Right atrium auricular region (tissue), 2 donors: ENCODE results near the gene SAMD13. TPM values are rescaled to one million over a fixed set of nuclear protein-coding genes. Genes with fewer than 3 reads are reported as not detected.

Experiments
- DNase-seq: peaks from one replicate; pipeline ENCODE4 v3.0.0-alpha.2; 2019; ENCODE audit warnings: low spot score
- H3K27ac ChIP-seq, 2 donors: fragments of 200-600 bp; sonication (generic); 1 replicate in 1 of 2; 2 replicates in 1 of 2; pipeline ENCODE4 v1.5.1; 2016 to 2019
- H3K27me3 ChIP-seq, 2 donors: fragments of 200-600 bp; sonication (generic); one replicate each; pipeline versions ENCODE4 v1.5.1 to v1.6.0; 2017 to 2019
- H3K36me3 ChIP-seq: fragments of 200-600 bp; sonication (generic); one replicate; pipeline ENCODE4 v1.5.1; 2016
- H3K4me1 ChIP-seq, 2 donors: fragments of 200-600 bp; sonication (generic); one replicate each; pipeline versions ENCODE4 v1.5.1 to v1.6.0; 2017 to 2019
- H3K4me3 ChIP-seq, 2 donors: fragments of 200-600 bp; sonication (generic); 1 replicate in 1 of 2; 2 replicates in 1 of 2; pipeline ENCODE4 v1.5.1; 2017 to 2019; ENCODE audit warnings: mild to moderate bottlenecking in 1 of 2, moderate library complexity in 1 of 2
- H3K9me3 ChIP-seq, 2 donors: fragments of 200-600 bp; sonication (generic); one replicate each; pipeline ENCODE4 v1.5.1; 2019
- CTCF ChIP-seq, 2 donors: fragments of 200-600 bp; sonication (generic); IDR thresholded peaks; one replicate each; pipeline ENCODE4 v1.5.1; 2019; ENCODE audit warnings: antibody characterized with exemption in 2 of 2
- total RNA-seq, 2 donors: library from RNA; depleted of rRNA; stranded (reverse); fragments of >200 nt; gene quantifications; one replicate each; pipeline ENCODE4 v1.1.0, GENCODE V29; 2016

Gene SAMD13
- total RNA-seq, 2 donors from 2014 or later = 0.59 to 1.1 TPM

- Histone ChIP-seq H3K27me3 (no peaks in the 10 kb centered on the region), H3K4me1 (no peaks in the 10 kb centered on the region), H3K9me3 (no peaks in the 10 kb centered on the region), H3K27ac (no peak overlapping the region), H3K4me3 (no peak overlapping the region), H3K36me3 (no peaks in the 10 kb centered on the region)
- TF ChIP-seq CTCF (IDR thresholded peaks at IDR 0.05) = no peak
- no peak for DNase-seq
Observed at GRCh38 chr1:84347932-84348555, 46.5 kb downstream of the SAMD13 start.

- H3K4me1 ChIP-seq = no peaks in the 10 kb centered on the region
- no peak overlapping the region for H3K27ac ChIP-seq
- TF ChIP-seq CTCF (IDR thresholded peaks at IDR 0.05) = no peak
- H3K4me3 ChIP-seq = no peak overlapping the region
- no peaks in the 10 kb centered on the region for H3K36me3 ChIP-seq
- no peaks in the 10 kb centered on the region for H3K27me3 ChIP-seq
- no peak for DNase-seq
- no peaks in the 10 kb centered on the region for H3K9me3 ChIP-seq
Observed at GRCh38 chr1:84348759-84349158, 47.3 kb downstream of the SAMD13 start.

GRCh38 chr1:84350104-84350503, 48.6 kb downstream of the SAMD13 start:
- DNase-seq = no peak
- no peaks in the 10 kb centered on the region for H3K36me3 ChIP-seq
- no peaks in the 10 kb centered on the region for H3K9me3 ChIP-seq
- no peak for TF ChIP-seq CTCF (IDR thresholded peaks at IDR 0.05)
- no peak overlapping the region for H3K27ac ChIP-seq
- no peaks in the 10 kb centered on the region for H3K27me3 ChIP-seq
- H3K4me3 ChIP-seq = no peak overlapping the region
- no peaks in the 10 kb centered on the region for H3K4me1 ChIP-seq

GRCh38 chr1:84350550-84350949, 49.0 kb downstream of the SAMD13 start:
- no peak for TF ChIP-seq CTCF (IDR thresholded peaks at IDR 0.05)
- H3K27me3 ChIP-seq = no peaks in the 10 kb centered on the region
- no peak overlapping the region for H3K4me3 ChIP-seq
- H3K27ac ChIP-seq = no peak overlapping the region
- H3K4me1 ChIP-seq = no peaks in the 10 kb centered on the region
- no peaks in the 10 kb centered on the region for H3K9me3 ChIP-seq
- DNase-seq = no peak
- H3K36me3 ChIP-seq = no peaks in the 10 kb centered on the region

- no peak overlapping the region for H3K27ac ChIP-seq
Observed at GRCh38 chr1:84352298-84353106, 51.0 kb downstream of the SAMD13 start.

More at GRCh38 chr1:84352298-84353106, 51.0 kb downstream of the SAMD13 start:
- Histone ChIP-seq H3K4me1 (no peaks in the 10 kb centered on the region), H3K27me3 (no peaks in the 10 kb centered on the region), H3K4me3 (no peak overlapping the region), H3K9me3 (no peaks in the 10 kb centered on the region), H3K36me3 (no peaks in the 10 kb centered on the region)
- no peak for TF ChIP-seq CTCF (IDR thresholded peaks at IDR 0.05)
- no peak for DNase-seq
